Osteoblast (primary cell): ENCODE results near the gene HFE. TPM values are rescaled to one million over a fixed set of nuclear protein-coding genes. Genes with fewer than 3 reads are reported as not detected.

Experiments used
- DNase-seq: peaks from one replicate; pipeline ENCODE4 v3.0.0; 2011; ENCODE audit warnings: low spot score, mixed read lengths; ENCODE audit not compliant: insufficient read length; ENCODE audit errors: missing footprints
- H2AFZ ChIP-seq: 2 replicates; pipeline ENCODE4 v1.6.0; 2011; ENCODE audit warnings: mild to moderate bottlenecking, low read length
- H3K27ac ChIP-seq: 2 replicates; pipeline ENCODE4 v1.5.1; 2011; ENCODE audit warnings: mild to moderate bottlenecking, low read depth, low read length, moderate library complexity
- H3K27me3 ChIP-seq: 2 replicates; pipeline ENCODE4 v1.6.0; 2012; ENCODE audit warnings: mild to moderate bottlenecking, control low read depth, inconsistent platforms, low read length, moderate library complexity; ENCODE audit not compliant: insufficient read depth
- H3K36me3 ChIP-seq: 2 replicates; pipeline ENCODE4 v1.5.1; 2011; ENCODE audit warnings: mild to moderate bottlenecking, low read length, control low read depth, moderate library complexity; ENCODE audit not compliant: insufficient read depth
- H3K4me1 ChIP-seq: 2 replicates; pipeline ENCODE4 v1.5.1; 2011; ENCODE audit warnings: mild to moderate bottlenecking, low read length, control low read depth, moderate library complexity; ENCODE audit not compliant: insufficient read depth
- H3K4me2 ChIP-seq: 2 replicates; pipeline ENCODE4 v1.6.0; 2011; ENCODE audit warnings: mild to moderate bottlenecking, low read length; ENCODE audit not compliant: insufficient read depth
- H3K4me3 ChIP-seq: fragments of 200-600 bp; sonication (generic); 3 replicates; pipeline ENCODE4 v1.5.1; 2012; ENCODE audit warnings: mild to moderate bottlenecking, low read length, inconsistent platforms; ENCODE audit not compliant: insufficient read depth
- H3K79me2 ChIP-seq: 2 replicates; pipeline ENCODE4 v1.6.0; 2012; ENCODE audit warnings: mild to moderate bottlenecking, low read length, control low read depth, inconsistent platforms; ENCODE audit not compliant: insufficient read depth
- H3K9me3 ChIP-seq: 2 replicates; pipeline ENCODE4 v1.5.1; 2011; ENCODE audit warnings: low read depth, low read length, control low read depth
- H4K20me1 ChIP-seq: 2 replicates; pipeline ENCODE4 v1.6.0; 2012; ENCODE audit warnings: mild to moderate bottlenecking, low read length, control low read depth; ENCODE audit not compliant: insufficient read depth
- total RNA-seq: library from RNA; depleted of rRNA; stranded (reverse); fragments of >200 nt; gene quantifications from 2 replicates; pipeline ENCODE4 v1.2.3, GENCODE V29; 2012
- TF ChIP-seq, protein P1 (sequence below): IDR thresholded peaks from 2 replicates; pipeline ENCODE4 v1.5.1; 2011; ENCODE audit warnings: mild to moderate bottlenecking, low read depth, low read length, moderate library complexity; ENCODE audit errors: extremely low read depth

HFE gene
- total RNA-seq, 1 donor: 14.1 TPM

DNA sequence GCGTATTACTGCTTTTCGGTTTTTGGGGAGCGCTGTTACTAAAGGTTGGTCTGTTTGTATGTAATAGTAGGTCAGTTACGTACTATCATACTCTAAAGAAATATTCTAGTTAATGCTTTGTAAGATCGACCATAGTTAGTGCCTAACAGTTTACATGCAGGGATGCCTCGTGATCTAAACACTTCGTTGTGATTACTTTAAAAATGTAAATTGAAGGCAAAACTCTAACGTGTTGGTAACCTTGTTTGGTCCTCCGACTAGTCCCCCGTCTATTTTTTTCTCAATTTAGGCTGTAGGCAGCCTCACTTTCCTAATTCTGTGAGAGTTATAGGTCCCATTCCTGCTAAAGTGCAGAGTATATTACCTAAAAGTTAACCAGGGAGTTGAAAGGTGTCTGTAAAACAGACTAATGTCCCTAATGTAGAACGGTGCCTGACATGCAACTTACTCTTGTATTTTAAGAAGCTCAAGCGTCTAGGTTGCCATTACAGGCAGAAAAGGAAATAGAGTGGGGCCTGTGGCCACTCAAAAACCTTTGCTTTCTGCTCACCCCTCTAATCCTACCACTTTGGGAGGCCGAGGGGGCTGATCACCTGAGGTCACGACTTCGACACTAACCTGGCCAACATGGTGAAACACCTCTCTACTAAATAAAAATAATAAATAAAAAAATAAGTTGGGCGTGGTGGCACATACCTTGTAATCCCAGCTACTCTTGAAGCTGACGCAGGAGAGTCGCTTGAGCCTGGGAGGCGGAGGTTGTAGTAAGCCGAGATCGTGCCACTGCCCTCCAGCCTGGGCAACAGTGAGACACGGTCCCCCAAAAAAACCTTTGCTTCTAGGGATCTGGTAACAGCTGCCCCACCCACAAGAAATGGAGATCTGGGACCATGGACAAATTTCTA is 37.8 kb downstream of the HFE start:
- Histone ChIP-seq H3K36me3 (peaks cover 17% of the 10 kb centered on the region), H3K4me1 (peaks cover 18% of the 10 kb centered on the region), H3K4me3 (peak overlapping the region; percentile 97), H3K27me3 (no peaks in the 10 kb centered on the region), H3K4me2 (peak overlapping the region; percentile 94), H3K9me3 (no peaks in the 10 kb centered on the region), H4K20me1 (peaks cover 36% of the 10 kb centered on the region), H3K79me2 (peaks cover 45% of the 10 kb centered on the region), H3K27ac (peak overlapping the region; percentile 92), H2AFZ (no peak overlapping the region)
- DNase-seq: no peak
- TF ChIP-seq, protein P1, sequence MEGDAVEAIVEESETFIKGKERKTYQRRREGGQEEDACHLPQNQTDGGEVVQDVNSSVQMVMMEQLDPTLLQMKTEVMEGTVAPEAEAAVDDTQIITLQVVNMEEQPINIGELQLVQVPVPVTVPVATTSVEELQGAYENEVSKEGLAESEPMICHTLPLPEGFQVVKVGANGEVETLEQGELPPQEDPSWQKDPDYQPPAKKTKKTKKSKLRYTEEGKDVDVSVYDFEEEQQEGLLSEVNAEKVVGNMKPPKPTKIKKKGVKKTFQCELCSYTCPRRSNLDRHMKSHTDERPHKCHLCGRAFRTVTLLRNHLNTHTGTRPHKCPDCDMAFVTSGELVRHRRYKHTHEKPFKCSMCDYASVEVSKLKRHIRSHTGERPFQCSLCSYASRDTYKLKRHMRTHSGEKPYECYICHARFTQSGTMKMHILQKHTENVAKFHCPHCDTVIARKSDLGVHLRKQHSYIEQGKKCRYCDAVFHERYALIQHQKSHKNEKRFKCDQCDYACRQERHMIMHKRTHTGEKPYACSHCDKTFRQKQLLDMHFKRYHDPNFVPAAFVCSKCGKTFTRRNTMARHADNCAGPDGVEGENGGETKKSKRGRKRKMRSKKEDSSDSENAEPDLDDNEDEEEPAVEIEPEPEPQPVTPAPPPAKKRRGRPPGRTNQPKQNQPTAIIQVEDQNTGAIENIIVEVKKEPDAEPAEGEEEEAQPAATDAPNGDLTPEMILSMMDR: no peak

DNA sequence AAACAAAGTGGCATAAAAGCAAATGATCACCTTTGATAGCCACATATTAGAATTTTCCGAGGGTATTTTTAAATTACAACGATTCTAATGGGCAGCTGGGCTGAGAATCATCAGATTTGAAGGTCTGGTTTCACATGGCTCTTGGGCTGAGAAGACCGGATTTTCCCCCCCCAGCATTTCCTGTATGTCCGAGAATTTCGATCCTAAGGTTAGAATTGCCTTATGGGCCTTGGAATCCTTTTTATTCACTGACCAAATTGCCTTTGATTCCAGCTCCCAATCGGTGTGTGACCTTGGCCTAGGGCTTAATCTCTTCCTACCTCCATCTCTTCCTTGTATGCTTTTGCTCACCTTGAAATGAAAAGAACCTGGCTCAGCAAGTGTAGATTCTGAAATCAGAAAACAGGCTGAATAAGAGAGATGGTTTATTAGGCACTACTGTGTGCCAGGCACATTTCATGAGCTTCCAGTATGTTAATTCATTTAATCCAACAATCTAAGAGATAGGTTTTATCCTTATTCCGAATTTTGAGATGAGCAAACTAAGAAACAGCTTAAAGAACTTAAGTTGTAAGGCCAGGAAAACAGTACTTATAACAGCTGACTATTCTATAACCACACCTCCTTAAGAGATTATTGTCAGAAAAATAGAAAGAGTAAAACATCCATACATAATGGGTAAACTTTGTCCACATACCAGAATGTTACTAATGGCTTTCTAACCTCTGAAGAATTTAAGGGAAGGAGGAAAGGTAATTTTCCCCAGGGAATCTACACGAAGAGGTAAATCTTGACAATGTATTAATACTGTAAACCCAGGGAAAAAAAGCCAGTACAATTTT is 39.4 kb downstream of the HFE start:
- Histone ChIP-seq H3K36me3 (peaks cover 21% of the 10 kb centered on the region), H3K27ac (peak overlapping the region; percentile 92), H3K4me2 (peak overlapping the region; percentile 94), H3K4me3 (peak overlapping the region; percentile 97), H4K20me1 (peaks cover 39% of the 10 kb centered on the region), H3K9me3 (no peaks in the 10 kb centered on the region), H2AFZ (peak overlapping the region; percentile 49), H3K4me1 (peaks cover 18% of the 10 kb centered on the region), H3K27me3 (no peaks in the 10 kb centered on the region), H3K79me2 (peaks cover 52% of the 10 kb centered on the region)
- TF ChIP-seq, protein P1: no peak
- DNase-seq: no peak

DNA sequence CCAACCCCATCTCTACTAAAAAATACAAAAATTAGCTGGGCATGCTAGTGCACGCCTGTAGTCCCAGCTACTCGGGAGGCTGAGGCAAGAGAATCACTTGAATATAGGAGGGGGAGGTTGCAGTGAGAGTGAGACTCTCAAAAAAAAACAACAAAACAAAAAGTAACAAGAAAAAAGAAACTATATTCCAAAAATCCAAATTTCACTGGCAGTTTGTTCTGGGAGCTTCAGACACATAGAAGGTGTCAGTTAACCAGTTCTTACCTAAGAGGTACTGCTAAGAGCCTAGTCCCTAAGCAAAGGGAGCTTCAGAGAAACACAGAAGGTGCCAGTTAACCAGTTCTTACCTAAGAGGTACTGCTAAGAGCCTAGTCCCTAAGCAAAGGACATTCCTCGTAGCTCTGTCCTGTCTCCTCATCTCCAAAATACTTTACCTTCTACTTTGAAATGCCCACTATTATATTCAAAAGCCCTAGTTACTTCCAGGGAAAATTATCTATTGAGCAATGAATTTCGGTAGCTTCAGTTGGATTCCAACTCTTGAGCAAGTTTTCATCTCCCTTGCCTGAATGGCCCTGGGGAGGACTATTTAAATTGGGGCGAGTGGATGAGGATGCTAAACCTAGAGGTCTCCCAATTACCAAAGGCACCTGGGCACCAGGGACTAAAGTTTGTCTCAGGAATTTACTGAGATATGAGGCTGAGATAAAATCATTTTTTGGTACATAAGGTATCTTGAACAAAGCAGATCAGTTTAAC is 41.0 kb downstream of the HFE start:
- H3K9me3 ChIP-seq: no peaks in the 10 kb centered on the region
- peaks cover 12% of the 10 kb centered on the region for H3K4me1 ChIP-seq
- no peaks in the 10 kb centered on the region for H3K27me3 ChIP-seq
- peaks cover 21% of the 10 kb centered on the region for H3K36me3 ChIP-seq
- H3K4me3 ChIP-seq: no peak overlapping the region
- TF ChIP-seq, protein P1: no peak
- no peak for DNase-seq
- peaks cover 52% of the 10 kb centered on the region for H3K79me2 ChIP-seq
- no peak overlapping the region for H3K27ac ChIP-seq
- no peak overlapping the region for H2AFZ ChIP-seq
- peaks cover 39% of the 10 kb centered on the region for H4K20me1 ChIP-seq
- no peak overlapping the region for H3K4me2 ChIP-seq
